ENCODE results near the gene IL23A.

- TF ChIP-seq CTCF (conservative IDR thresholded peaks at IDR 0.05) (no peak), EZH2 (IDR thresholded peaks at IDR 0.05; ENCODE audit: low read depth) (no peak)
These were observed 43.9 kb downstream of the IL23A start for GRCh38 chr12:56382611-56383010.

Measured in PC-9 (cell line).